Measurements from ENCODE around the gene RAB24.
A peak's percentile ranks its signal among the peaks of the same experiment; 100 is the strongest.
"Not testable (repeated sequence)": the region's sequence is repeated elsewhere in the genome, so short reads cannot be mapped to it uniquely, and the experiment has no call there.

Gene RAB24

GRCh38 chr5:177303121-177303924 lies at the start of gene RAB24, which contains the start of gene PRELID1:
TSS of gene RAB24 (minus strand) at chr5:177303719. CDS start at chr5:177303288, 431 bp downstream.
TSS of gene PRELID1 (plus strand) at chr5:177303799. CDS start at chr5:177303986, 187 bp downstream.
- DNase-seq (ENCODE audit: low read depth): peak; percentile 89

- DNase-seq (ENCODE audit: low read depth): no peak
Measured at GRCh38 chr5:177353093-177353492, 49.6 kb upstream of the RAB24 start.

- DNase-seq (ENCODE audit: low read depth): peak; percentile 86
Measured at GRCh38 chr5:177351392-177352329, 48.1 kb upstream of the RAB24 start, which contains the start of gene LMAN2. TSS of gene LMAN2 (minus strand) at chr5:177351668. CDS start at chr5:177351647, 21 bp downstream.

- no peak for DNase-seq (ENCODE audit: low read depth)
Measured at GRCh38 chr5:177350776-177351391, 47.4 kb upstream of the RAB24 start.

GRCh38 chr5:177349762-177350161 lies 46.2 kb upstream of the RAB24 start:
- DNase-seq (ENCODE audit: low read depth): no peak

- no peak for DNase-seq (ENCODE audit: low read depth)
Measured at GRCh38 chr5:177349362-177349647, 45.8 kb upstream of the RAB24 start.

- no peak for DNase-seq (ENCODE audit: low read depth)
Measured at GRCh38 chr5:177347699-177348098, 44.2 kb upstream of the RAB24 start.

GRCh38 chr5:177346820-177347219 lies 43.3 kb upstream of the RAB24 start:
- no peak for DNase-seq (ENCODE audit: low read depth)

GRCh38 chr5:177344891-177345290 lies 41.4 kb upstream of the RAB24 start:
- DNase-seq (ENCODE audit: low read depth): no peak

- no peak for DNase-seq (ENCODE audit: low read depth)
Measured at GRCh38 chr5:177343777-177344176, 40.3 kb upstream of the RAB24 start.

GRCh38 chr5:177343000-177343399 lies 39.5 kb upstream of the RAB24 start:
- not testable (repeated sequence) for DNase-seq (ENCODE audit: low read depth)

- DNase-seq (ENCODE audit: low read depth): no peak
Measured at GRCh38 chr5:177339107-177339638, 35.7 kb upstream of the RAB24 start.

GRCh38 chr5:177338251-177339106 lies 35.0 kb upstream of the RAB24 start:
- no peak for DNase-seq (ENCODE audit: low read depth)

- DNase-seq (ENCODE audit: low read depth): no peak
Measured at GRCh38 chr5:177336603-177337494, 33.3 kb upstream of the RAB24 start.

GRCh38 chr5:177336112-177336511 lies 32.6 kb upstream of the RAB24 start:
- DNase-seq (ENCODE audit: low read depth): no peak

- DNase-seq (ENCODE audit: low read depth): no peak
Measured at GRCh38 chr5:177335701-177336065, 32.2 kb upstream of the RAB24 start.

GRCh38 chr5:177334781-177335700 lies 31.5 kb upstream of the RAB24 start:
- DNase-seq (ENCODE audit: low read depth): no peak

- no peak for DNase-seq (ENCODE audit: low read depth)
Measured at GRCh38 chr5:177334155-177334551, 30.6 kb upstream of the RAB24 start.

Measured in activated T-cell treated with anti-CD3 and anti-CD28 coated beads for 24 hours (primary cell).